B cell (primary cell): ENCODE measurements around the gene KIAA1217.

ENCODE experiments used
- CTCF ChIP-seq: fragments of 200-600 bp; IDR thresholded peaks from one replicate; pipeline ENCODE4 v1.8.0; 2022; ENCODE audit warnings: antibody characterized with exemption, mild to moderate bottlenecking
- EZH2 ChIP-seq: IDR thresholded peaks from 2 replicates; pipeline ENCODE4 v1.6.1; 2012; ENCODE audit warnings: borderline replicate concordance, low read depth, mild to moderate bottlenecking, moderate library complexity, low read length; ENCODE audit not compliant: insufficient read depth, poor library complexity, severe bottlenecking

DNA sequence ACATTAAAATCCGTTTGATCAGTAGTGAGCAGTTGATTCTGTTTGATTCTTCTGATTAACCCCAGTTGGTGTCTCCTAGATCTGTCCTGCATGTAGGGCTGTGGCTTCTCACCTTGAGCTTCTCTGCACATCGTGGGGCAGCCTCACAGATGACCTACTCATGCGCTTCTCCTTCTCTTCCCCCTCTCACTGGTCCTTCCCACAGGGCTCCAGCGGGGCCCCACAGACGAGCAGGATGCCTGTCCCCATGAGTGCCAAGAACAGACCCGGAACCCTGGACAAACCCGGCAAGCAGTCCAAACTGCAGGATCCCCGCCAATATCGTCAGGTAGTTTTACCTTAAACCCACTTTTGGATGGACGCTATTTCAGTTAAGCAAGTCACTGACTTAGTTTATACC, 335.8 kb downstream of the KIAA1217 start:
- no peak for TF ChIP-seq EZH2
- no peak for TF ChIP-seq CTCF
